Activated T-helper 17 cell treated with anti-CD3 and anti-CD28 coated beads, Interleukin-2, amount 50 U/mL, for 72 hours (primary cell): ENCODE data around the gene PLSCR3. TPM values are rescaled to one million over a fixed set of nuclear protein-coding genes. Genes with fewer than 3 reads are reported as not detected.

Experiments
- ATAC-seq: fragments of 150-1000 bp; cut with Tn5 transposase; replicated peaks from 2 replicates; pipeline ENCODE4 v1.10.0; 2021; ENCODE audit warnings: mild to moderate bottlenecking, moderate library complexity
- H3K27ac Mint-ChIP-seq: one replicate; pipeline ENCODE4 v1.8.0; 2022; ENCODE audit warnings: mixed read lengths
- H3K27me3 Mint-ChIP-seq: one replicate; pipeline ENCODE4 v1.8.0; 2022; ENCODE audit warnings: mixed read lengths
- H3K36me3 Mint-ChIP-seq: one replicate; pipeline ENCODE4 v1.8.0; 2022; ENCODE audit warnings: low read depth, mild to moderate bottlenecking, mixed read lengths
- H3K4me1 Mint-ChIP-seq: one replicate; pipeline ENCODE4 v1.8.0; 2022; ENCODE audit warnings: mixed read lengths
- H3K4me3 Mint-ChIP-seq: one replicate; pipeline ENCODE4 v1.8.0; 2022; ENCODE audit warnings: mild to moderate bottlenecking, mixed read lengths
- H3K9me3 Mint-ChIP-seq: one replicate; pipeline ENCODE4 v1.8.0; 2022; ENCODE audit warnings: mixed read lengths
- total RNA-seq, 2 donors: library from RNA; stranded (reverse); gene quantifications; one replicate each; pipeline ENCODE4 v1.2.3, GENCODE V29; 2022

PLSCR3 gene
- total RNA-seq, 2 donors from 2014 or later: 62.8 to 94.4 TPM

- Mint-ChIP-seq H3K4me1 (peaks cover 23% of the 10 kb centered on the region), H3K4me3 (peak overlapping the region; percentile 86), H3K27me3 (peaks cover 4% of the 10 kb centered on the region), H3K9me3 (no peaks in the 10 kb centered on the region), H3K36me3 (no peaks in the 10 kb centered on the region), H3K27ac (peak overlapping the region; percentile 51)
- ATAC-seq: no peak
Measured at GRCh38 chr17:7406235-7406825, 12.0 kb upstream of the PLSCR3 start.

- Mint-ChIP-seq H3K27ac (peak overlapping the region; percentile 56), H3K9me3 (no peaks in the 10 kb centered on the region), H3K36me3 (no peaks in the 10 kb centered on the region), H3K27me3 (peaks cover 4% of the 10 kb centered on the region), H3K4me1 (peaks cover 23% of the 10 kb centered on the region), H3K4me3 (peak overlapping the region; percentile 86)
- no peak for ATAC-seq
Measured at GRCh38 chr17:7405350-7406234, 11.3 kb upstream of the PLSCR3 start.

GRCh38 chr17:7404737-7405349 is 10.5 kb upstream of the PLSCR3 start:
- no peaks in the 10 kb centered on the region for H3K36me3 Mint-ChIP-seq
- H3K4me3 Mint-ChIP-seq: peak overlapping the region; percentile 86
- peaks cover 20% of the 10 kb centered on the region for H3K4me1 Mint-ChIP-seq
- H3K27me3 Mint-ChIP-seq: peaks cover 4% of the 10 kb centered on the region
- peak overlapping the region; percentile 92 for H3K27ac Mint-ChIP-seq
- no peaks in the 10 kb centered on the region for H3K9me3 Mint-ChIP-seq
- ATAC-seq: peak; percentile 50

GRCh38 chr17:7403977-7404736 is 9.8 kb upstream of the PLSCR3 start, which contains the start of gene TMEM256:
TMEM256 (minus strand) TSS chr17:7404097; CDS start chr17:7404084, 13 bp downstream.
- peaks cover 13% of the 10 kb centered on the region for H3K4me1 Mint-ChIP-seq

GRCh38 chr17:7403727-7403976 is 9.3 kb upstream of the PLSCR3 start:
- H3K27me3 Mint-ChIP-seq: peaks cover 4% of the 10 kb centered on the region
- H3K36me3 Mint-ChIP-seq: no peaks in the 10 kb centered on the region
- H3K4me1 Mint-ChIP-seq: peaks cover 13% of the 10 kb centered on the region
- ATAC-seq: peak; percentile 29
- peak overlapping the region; percentile 92 for H3K27ac Mint-ChIP-seq
- H3K4me3 Mint-ChIP-seq: peak overlapping the region; percentile 86
- no peaks in the 10 kb centered on the region for H3K9me3 Mint-ChIP-seq

More at GRCh38 chr17:7403977-7404736, 9.8 kb upstream of the PLSCR3 start, which contains the start of gene TMEM256:
- peak within 1 kb of the TSS; percentile 86 for H3K4me3 Mint-ChIP-seq
- peak; percentile 94 for ATAC-seq
- peaks cover 4% of the 10 kb centered on the region for H3K27me3 Mint-ChIP-seq
- H3K27ac Mint-ChIP-seq: peak within 1 kb of the TSS; percentile 92
- H3K9me3 Mint-ChIP-seq: no peaks in the 10 kb centered on the region
- H3K36me3 Mint-ChIP-seq: no peaks in the 10 kb centered on the region

- no peak for ATAC-seq
- Mint-ChIP-seq H3K9me3 (no peaks in the 10 kb centered on the region), H3K4me1 (peaks cover 13% of the 10 kb centered on the region), H3K36me3 (no peaks in the 10 kb centered on the region), H3K27me3 (peaks cover 4% of the 10 kb centered on the region), H3K27ac (peak overlapping the region; percentile 92), H3K4me3 (peak overlapping the region; percentile 86)
Measured at GRCh38 chr17:7403043-7403726, 8.9 kb upstream of the PLSCR3 start.

GRCh38 chr17:7398612-7399011 is 4.3 kb upstream of the PLSCR3 start:
- H3K4me3 Mint-ChIP-seq: no peak overlapping the region
- peaks cover 5% of the 10 kb centered on the region for H3K36me3 Mint-ChIP-seq
- H3K9me3 Mint-ChIP-seq: no peaks in the 10 kb centered on the region
- no peaks in the 10 kb centered on the region for H3K27me3 Mint-ChIP-seq
- H3K27ac Mint-ChIP-seq: no peak overlapping the region
- peaks cover 10% of the 10 kb centered on the region for H3K4me1 Mint-ChIP-seq
- ATAC-seq: no peak

- Mint-ChIP-seq H3K36me3 (peaks cover 27% of the 10 kb centered on the region), H3K4me1 (peaks cover 5% of the 10 kb centered on the region), H3K4me3 (peak overlapping the region; percentile 6), H3K27ac (no peak overlapping the region), H3K27me3 (no peaks in the 10 kb centered on the region), H3K9me3 (no peaks in the 10 kb centered on the region)
- no peak for ATAC-seq
Measured at GRCh38 chr17:7396147-7396546, 1.8 kb upstream of the PLSCR3 start.

- Mint-ChIP-seq H3K4me1 (peaks cover 13% of the 10 kb centered on the region), H3K4me3 (peak overlapping the region; percentile 87), H3K27me3 (no peaks in the 10 kb centered on the region), H3K9me3 (no peaks in the 10 kb centered on the region), H3K27ac (peak overlapping the region; percentile 84), H3K36me3 (peaks cover 48% of the 10 kb centered on the region)
- ATAC-seq: peak; percentile 47
Measured at GRCh38 chr17:7393613-7394451, 493 bp downstream of the PLSCR3 start.

GRCh38 chr17:7392696-7393612 is 1.4 kb downstream of the PLSCR3 start:
- Mint-ChIP-seq H3K4me1 (peaks cover 13% of the 10 kb centered on the region), H3K4me3 (peak overlapping the region; percentile 87), H3K27me3 (no peaks in the 10 kb centered on the region), H3K36me3 (peaks cover 48% of the 10 kb centered on the region), H3K9me3 (no peaks in the 10 kb centered on the region), H3K27ac (peak overlapping the region; percentile 84)
- ATAC-seq: no peak

- Mint-ChIP-seq H3K27me3 (no peaks in the 10 kb centered on the region), H3K4me1 (peaks cover 16% of the 10 kb centered on the region), H3K4me3 (peak overlapping the region; percentile 87), H3K9me3 (no peaks in the 10 kb centered on the region), H3K27ac (peak overlapping the region; percentile 73), H3K36me3 (peaks cover 55% of the 10 kb centered on the region)
- no peak for ATAC-seq
Measured at GRCh38 chr17:7391307-7391706, 3.0 kb downstream of the PLSCR3 start.
